Kidney (tissue), 14 donors: ENCODE measurements around the gene RNPS1. TPM values are rescaled to one million over a fixed set of nuclear protein-coding genes. Genes with fewer than 3 reads are reported as not detected.
"Not testable (repeated sequence)": the region's sequence is repeated elsewhere in the genome, so short reads cannot be mapped to it uniquely, and the experiment has no call there.

Experiments used
- DNase-seq, 5 donors: peaks; one replicate each; pipeline ENCODE4 v3.0.0-alpha.2; 2013 to 2020
- FAIRE-seq: peaks from 2 replicates; lab custom pipeline; 2012; peaks lifted over from hg19 to GRCh38; lab: Jason Lieb, UNC
- H3K27ac ChIP-seq, 2 donors: one replicate each; pipeline ENCODE4 v1.7.0; 2013; ENCODE audit warnings: low read depth in 2 of 2, low read length in 2 of 2, inconsistent platforms in 1 of 2
- H3K27me3 ChIP-seq: one replicate; pipeline ENCODE4 v1.7.1; 2013; ENCODE audit warnings: low read length, inconsistent platforms; ENCODE audit not compliant: control insufficient read depth, insufficient read depth
- H3K36me3 ChIP-seq, 3 donors: one replicate each; pipeline versions ENCODE4 v1.7.0 to v1.7.1; 2013; ENCODE audit warnings: low read length in 3 of 3, control low read depth in 1 of 3, inconsistent platforms in 1 of 3; ENCODE audit not compliant: insufficient read depth in 3 of 3, control insufficient read depth in 2 of 3
- H3K4me1 ChIP-seq, 3 donors: one replicate each; pipeline versions ENCODE4 v1.7.0 to v1.7.1; 2013; ENCODE audit warnings: low read length in 3 of 3, inconsistent platforms in 1 of 3, low read depth in 1 of 3; ENCODE audit not compliant: control insufficient read depth in 2 of 3, insufficient read depth in 2 of 3
- H3K4me3 ChIP-seq, 3 donors: one replicate each; pipeline versions ENCODE4 v1.7.0 to v1.8.1; 2013; ENCODE audit warnings: low read length in 3 of 3, control low read depth in 1 of 3, inconsistent platforms in 1 of 3
- H3K9ac ChIP-seq, 3 donors: one replicate each; pipeline versions ENCODE4 v1.7.0 to v1.7.1; 2013; ENCODE audit warnings: low read length in 3 of 3, control low read depth in 1 of 3, inconsistent platforms in 1 of 3
- H3K9me3 ChIP-seq, 3 donors: one replicate each; pipeline versions ENCODE4 v1.7.0 to v1.7.1; 2013; ENCODE audit warnings: low read length in 3 of 3, control low read depth in 1 of 3, inconsistent platforms in 1 of 3; ENCODE audit not compliant: control insufficient read depth in 2 of 3, insufficient read depth in 1 of 3
- intact Hi-C: fragments of 100-400 bp; cut with DNase I; formaldehyde crosslinking; loops from one replicate; pipeline ENCODE4 v1.11.1; 2022
- polyA plus RNA-seq: library from polyadenylated mRNA; stranded (reverse); fragments of 350-450 nt; fragmentation: Illumina TruSeq; extraction: RNeasy Lipid Tissue Mini Kit (QIAGEN cat#74804); gene quantifications from one replicate; pipeline ENCODE4 v1.2.3, GENCODE V29; 2014; ENCODE audit warnings: low read depth, low replicate concordance; ENCODE audit not compliant: insufficient read depth
- total RNA-seq: library from RNA; stranded (reverse); fragmentation: NEBNext Ultra II Directional; extraction: Animal tissue kit (Norgen Biotek cat#: 25700); gene quantifications from one replicate; pipeline ENCODE4 v1.2.1, GENCODE V29; 2021
- TF ChIP-seq, protein P1 (sequence below): IDR thresholded peaks from 3 replicates; pipeline ENCODE4 v1.5.1; 2012; ENCODE audit warnings: mild to moderate bottlenecking, moderate library complexity, borderline replicate concordance; ENCODE audit not compliant: insufficient read depth; ENCODE audit errors: extremely low read depth
- donor health status: control.
- donor health status: control.
- donor health status: control.
- donor health status: control.
- donor health status: control.
- donor health status: DM: yes; HTN: yes; CAD: no.
- donor health status: Normal renal cell carcinoma (clear cell type).

The RNPS1 gene
- total and polyA plus RNA-seq, 2 donors from 2014 or later: 102 to 134 TPM

DNA sequence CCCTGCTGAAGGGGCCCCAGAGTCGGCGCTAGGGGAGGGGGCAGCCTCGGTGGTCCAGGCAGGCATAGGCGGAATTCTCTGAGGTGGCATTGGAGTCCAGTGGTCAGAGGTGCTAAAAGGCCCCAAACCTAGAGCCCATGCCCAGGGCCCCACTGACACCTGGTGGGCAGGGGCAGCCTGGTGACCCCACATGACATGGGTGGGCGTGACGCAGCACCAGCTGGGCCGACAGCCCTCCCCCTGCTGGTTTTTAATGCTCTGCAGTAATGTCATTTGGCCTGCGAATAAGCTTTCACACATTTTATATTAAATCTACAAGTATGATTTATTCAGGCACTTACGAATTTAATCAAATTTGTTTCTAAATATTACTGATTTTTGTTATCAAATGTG is 2.1 kb upstream of the RNPS1 start:
- Histone ChIP-seq H3K27me3 (no peaks in the 10 kb centered on the region), H3K4me1 (peaks cover 0 to 10% (median 3%) of the 10 kb centered on the region in 3 donors), H3K9ac (no peak overlapping the region), H3K9me3 (no peaks in the 10 kb centered on the region), H3K36me3 (no peaks in the 10 kb centered on the region), H3K4me3 (no peak overlapping the region), H3K27ac (no peak overlapping the region)
- DNase-seq: no peak
- TF ChIP-seq, protein P1, sequence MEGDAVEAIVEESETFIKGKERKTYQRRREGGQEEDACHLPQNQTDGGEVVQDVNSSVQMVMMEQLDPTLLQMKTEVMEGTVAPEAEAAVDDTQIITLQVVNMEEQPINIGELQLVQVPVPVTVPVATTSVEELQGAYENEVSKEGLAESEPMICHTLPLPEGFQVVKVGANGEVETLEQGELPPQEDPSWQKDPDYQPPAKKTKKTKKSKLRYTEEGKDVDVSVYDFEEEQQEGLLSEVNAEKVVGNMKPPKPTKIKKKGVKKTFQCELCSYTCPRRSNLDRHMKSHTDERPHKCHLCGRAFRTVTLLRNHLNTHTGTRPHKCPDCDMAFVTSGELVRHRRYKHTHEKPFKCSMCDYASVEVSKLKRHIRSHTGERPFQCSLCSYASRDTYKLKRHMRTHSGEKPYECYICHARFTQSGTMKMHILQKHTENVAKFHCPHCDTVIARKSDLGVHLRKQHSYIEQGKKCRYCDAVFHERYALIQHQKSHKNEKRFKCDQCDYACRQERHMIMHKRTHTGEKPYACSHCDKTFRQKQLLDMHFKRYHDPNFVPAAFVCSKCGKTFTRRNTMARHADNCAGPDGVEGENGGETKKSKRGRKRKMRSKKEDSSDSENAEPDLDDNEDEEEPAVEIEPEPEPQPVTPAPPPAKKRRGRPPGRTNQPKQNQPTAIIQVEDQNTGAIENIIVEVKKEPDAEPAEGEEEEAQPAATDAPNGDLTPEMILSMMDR: no peak
- FAIRE-seq: no peak
- intact Hi-C loops: no loop called here

DNA sequence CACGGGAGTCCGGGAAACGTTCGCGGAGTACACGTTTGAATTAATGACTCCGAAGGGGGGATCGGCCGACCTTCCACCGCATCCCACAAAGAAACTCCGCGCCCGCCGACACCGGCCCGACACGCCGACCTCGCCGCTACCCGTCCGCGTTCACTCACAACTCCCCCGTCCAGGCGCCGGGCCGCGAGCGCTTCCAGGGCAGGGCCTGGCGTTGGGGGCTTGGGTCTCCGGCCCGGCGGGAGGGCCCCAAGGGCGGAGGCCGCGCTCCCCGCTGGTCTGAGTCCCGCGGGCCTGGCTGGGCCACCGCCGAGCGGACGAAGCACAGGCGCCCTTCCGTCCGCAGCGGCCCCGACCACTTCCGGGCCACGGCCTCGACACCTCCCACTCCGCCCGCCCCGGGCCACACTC is 417 bp downstream of the RNPS1 start:
- H3K4me1 ChIP-seq, intact Hi-C loops: not testable (repeated sequence)

DNA sequence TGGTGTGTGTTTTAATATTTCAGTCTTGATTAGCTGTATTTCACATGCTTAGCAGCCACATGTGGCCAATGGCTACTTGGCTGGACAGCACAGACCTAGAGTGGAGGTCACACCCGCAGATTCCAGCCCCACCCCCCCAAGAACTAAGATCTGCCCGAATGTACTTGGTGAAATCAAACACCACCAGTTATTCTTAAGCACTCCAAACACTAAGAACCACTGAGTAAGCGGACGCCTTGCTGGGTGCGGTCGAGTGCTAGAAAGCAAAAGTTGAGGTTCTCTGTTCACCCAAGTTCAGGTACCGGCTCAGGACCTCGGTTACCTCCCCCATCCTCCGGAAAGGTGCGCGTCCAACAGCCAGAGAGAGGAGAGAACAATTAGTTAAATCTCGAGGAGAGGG is 1.0 kb downstream of the RNPS1 start:
- FAIRE-seq, intact Hi-C loops, H3K4me1 ChIP-seq, H3K9me3 ChIP-seq, DNase-seq, H3K27ac ChIP-seq, H3K27me3 ChIP-seq: not testable (repeated sequence)
- Histone ChIP-seq H3K36me3 (peaks cover 5 to 12% (median 10%) of the 10 kb centered on the region in 3 donors), H3K4me3 (peak overlapping the region; percentile 68 to 97 (median 87)), H3K9ac (peak overlapping the region in 2 of 3 donors; percentile 24 to 78)

More for the DNA sequence above, 417 bp downstream of the RNPS1 start:
- FAIRE-seq, DNase-seq, H3K27me3 ChIP-seq, H3K36me3 ChIP-seq, H3K9me3 ChIP-seq: not testable (repeated sequence)
- peak overlapping the region; percentile 15 to 78 (median 41) for H3K9ac ChIP-seq
- H3K27ac ChIP-seq: peak overlapping the region; percentile 97 to 99
- peak overlapping the region; percentile 69 to 97 (median 87) for H3K4me3 ChIP-seq

DNA sequence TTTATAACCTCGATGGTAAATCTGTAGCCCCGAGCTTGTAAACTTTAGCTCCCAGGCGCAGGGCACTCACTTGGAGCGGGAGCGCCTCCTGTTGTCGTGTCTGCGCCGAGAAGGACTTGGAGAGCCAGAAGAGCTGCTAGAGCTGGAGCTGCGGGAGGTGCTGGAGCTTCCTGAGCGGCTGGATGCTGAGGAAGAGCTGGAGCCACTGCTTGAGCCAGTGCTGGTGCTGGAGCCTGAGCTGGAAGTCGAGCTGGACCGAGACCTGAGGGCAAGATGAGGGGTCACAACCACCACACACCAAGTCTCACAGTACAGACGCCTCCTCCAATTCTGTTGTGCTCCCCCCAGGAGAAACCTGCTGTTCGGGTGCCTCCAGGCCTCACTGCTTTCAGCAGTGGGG is 4.9 kb downstream of the RNPS1 start:
- H3K9ac ChIP-seq, H3K4me3 ChIP-seq, H3K4me1 ChIP-seq, intact Hi-C loops, FAIRE-seq, DNase-seq, H3K27me3 ChIP-seq, H3K27ac ChIP-seq, H3K9me3 ChIP-seq: not testable (repeated sequence)
- peaks cover 5 to 26% (median 23%) of the 10 kb centered on the region in 3 donors for H3K36me3 ChIP-seq

DNA sequence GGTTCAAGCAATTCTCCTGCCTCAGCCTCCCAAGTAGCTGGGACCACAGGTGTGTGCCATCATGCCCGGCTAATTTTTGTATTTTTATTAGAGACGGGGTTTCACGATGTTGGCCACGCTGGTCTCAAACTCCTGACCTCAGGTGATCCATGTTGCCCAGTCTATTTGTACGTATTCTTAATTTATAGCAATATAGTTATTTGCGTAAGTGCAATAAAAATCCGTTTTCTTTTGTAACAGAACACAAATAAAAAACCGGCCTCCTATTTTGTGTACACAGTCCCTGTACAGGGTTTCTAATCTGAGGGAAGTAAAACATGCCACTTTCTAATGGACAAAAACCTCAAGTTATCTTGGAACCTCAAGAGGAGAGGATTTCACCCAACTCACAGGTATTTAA is 7.7 kb downstream of the RNPS1 start:
- peaks cover 8 to 52% (median 38%) of the 10 kb centered on the region in 3 donors for H3K36me3 ChIP-seq
- no peaks in the 10 kb centered on the region for H3K4me1 ChIP-seq
- no peaks in the 10 kb centered on the region for H3K27me3 ChIP-seq
- H3K9me3 ChIP-seq: no peaks in the 10 kb centered on the region
- TF ChIP-seq, protein P1: no peak
- H3K9ac ChIP-seq: no peak overlapping the region
- H3K27ac ChIP-seq: no peak overlapping the region
- no peak for FAIRE-seq
- no peak for DNase-seq
- intact Hi-C loops: no loop called here
- no peak overlapping the region for H3K4me3 ChIP-seq

DNA sequence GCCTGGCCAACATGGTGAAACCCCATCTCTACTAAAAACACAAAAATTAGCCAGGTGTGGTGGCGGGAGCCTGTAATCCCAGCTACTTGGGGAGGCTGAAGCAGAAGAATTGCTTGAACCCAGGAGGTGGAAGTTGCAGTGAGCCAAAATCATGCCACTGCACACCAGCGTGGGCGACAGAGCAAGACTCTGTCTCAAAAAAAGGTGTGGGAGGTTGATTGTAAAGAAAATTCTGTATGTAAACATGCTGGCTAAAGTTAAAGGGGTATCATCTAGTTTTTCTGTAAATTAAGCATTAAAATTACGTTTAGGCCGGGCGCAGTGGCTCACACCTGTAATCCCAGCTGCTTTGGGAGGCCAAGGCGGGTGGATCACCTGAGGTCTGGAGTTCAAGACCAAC is 9.4 kb downstream of the RNPS1 start:
- H3K4me1 ChIP-seq, H3K27me3 ChIP-seq, H3K27ac ChIP-seq, H3K4me3 ChIP-seq, FAIRE-seq, intact Hi-C loops, DNase-seq, H3K9me3 ChIP-seq, H3K9ac ChIP-seq: not testable (repeated sequence)
- peaks cover 7 to 56% (median 38%) of the 10 kb centered on the region in 3 donors for H3K36me3 ChIP-seq
